Measurements from ENCODE around the gene MYH7B.

MYH7B gene

DNA sequence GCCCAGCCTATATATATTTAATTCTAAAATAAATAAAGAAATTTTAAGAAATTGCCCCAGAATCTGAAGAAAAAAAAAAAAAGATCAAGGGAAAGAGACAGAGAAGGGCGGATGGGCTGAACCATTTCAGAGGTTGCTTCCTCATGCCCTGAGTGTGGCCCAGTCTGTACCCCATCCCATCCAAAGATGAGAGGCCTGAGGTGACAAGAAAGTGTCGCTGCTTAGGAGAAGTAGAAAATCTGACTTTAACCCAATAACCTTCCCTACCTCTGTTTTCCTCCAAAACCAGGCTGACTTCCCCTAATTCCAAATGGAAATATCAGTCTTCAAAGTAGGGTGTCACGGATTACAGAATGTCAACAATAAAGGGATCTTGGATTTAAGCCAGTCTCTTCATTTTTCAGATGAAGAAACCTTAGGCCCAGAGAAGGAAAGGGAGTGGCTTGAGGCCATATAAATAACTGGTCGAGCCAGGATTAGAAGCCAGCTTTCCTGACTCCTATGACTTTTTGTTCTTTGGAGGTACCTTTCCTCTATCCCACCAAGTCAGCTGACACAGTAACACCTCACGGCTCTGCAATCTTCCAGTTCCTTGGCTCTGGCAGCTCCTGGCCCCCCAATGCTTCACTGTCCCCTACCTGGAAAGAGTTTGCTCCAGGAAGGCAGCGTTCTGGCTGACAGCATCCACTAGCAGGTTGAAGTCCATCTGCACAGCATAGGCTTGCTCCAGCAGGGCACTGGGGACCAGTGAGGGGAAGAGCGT, 10.2 kb upstream of the MYH7B start:
- no peak for DNase-seq

DNA sequence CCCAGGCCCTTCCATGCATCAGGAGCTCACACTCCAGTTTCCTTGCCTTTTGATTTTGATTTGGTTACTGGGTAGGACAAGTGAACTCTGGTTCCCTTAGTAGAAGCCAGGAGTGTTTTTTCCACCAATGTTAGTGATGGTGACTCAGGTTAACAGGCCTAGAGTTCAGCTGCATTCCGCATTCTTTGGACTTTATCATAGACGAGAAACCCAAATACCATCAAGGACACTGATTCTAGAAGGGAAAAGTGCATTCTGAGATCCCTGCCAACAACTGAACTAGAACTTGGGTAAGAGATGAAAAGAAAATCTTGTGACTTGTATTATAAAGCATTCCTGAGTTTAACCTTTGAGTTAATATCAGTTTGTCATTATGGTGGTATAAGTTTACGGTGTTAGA, 9.0 kb upstream of the MYH7B start:
- DNase-seq, result no peak

DNA sequence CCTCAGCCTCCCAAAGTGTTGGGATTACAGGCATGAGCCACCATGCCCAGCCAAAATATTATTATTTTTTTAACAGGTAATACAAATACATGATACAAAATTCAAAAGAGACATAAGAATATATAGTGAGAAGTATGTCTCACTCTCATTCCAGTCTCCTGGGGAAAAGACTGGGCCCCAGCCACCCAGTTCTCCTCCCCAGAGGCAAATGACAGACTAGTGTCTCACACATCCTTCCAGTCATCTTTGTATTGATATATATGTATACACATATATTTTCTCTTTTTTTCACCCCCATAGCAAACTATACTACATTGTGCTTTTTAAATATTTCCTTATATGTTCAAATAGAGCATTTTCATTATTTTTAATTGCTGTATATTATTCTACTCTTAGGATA, 8.3 kb upstream of the MYH7B start:
- no peak for DNase-seq

DNA sequence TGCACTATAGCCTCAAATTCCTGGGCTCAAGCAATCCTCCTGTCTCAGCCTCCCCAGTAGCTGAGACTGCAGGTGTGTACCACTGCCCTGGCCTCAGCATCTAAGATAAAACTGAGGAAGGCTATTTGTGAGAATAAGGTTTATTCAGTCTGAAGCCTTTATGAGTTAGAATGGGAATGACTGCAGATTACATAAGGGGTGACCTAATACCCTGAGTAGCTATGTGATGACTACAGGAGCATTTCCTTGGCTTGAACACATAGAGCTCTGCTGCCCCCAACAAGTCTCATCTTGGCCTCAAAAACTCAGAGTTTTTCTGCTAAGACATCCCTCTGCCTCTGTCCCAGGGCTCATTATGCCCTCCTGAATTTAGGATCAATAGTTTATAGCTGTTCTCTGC, 7.6 kb upstream of the MYH7B start:
- DNase-seq, result no peak

DNA sequence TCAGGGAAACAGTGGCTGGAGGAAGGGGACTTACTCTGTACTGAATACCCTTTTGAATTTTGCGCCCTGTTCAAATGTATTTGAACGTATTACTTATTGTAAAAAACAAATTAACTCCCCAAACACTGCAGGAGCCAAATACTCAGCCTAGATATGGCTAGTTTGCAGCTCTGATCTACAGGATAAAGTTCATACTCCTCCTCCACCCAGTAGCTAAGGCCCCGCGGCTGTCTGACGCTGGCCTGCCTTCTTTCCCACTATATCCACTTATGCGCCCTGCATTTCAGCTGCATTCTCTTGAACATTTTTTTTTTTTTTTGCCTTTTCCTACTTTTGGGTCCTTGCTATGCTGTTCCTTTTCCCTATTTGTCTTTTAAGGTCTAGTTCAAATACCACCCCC, 6.5 kb upstream of the MYH7B start:
- no peak for DNase-seq

DNA sequence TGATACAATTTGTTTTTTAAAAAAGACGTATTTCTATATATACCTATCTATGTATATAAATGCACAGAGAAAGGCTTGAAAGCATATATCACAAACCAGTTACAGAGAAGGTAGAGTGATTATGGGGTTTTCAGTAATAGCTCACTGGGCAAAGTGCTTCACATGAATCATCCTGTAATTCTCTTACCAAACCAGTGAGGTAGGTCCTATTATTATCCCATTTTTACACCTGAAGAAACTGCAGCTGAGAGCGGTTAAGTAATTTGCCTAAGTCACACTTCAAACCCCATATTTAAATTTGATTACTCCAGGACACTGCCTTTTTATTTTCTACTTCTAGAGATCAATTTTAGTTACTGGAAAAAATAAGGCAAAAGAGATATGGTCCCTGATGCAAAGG, 4.4 kb upstream of the MYH7B start:
- no peak for DNase-seq

DNA sequence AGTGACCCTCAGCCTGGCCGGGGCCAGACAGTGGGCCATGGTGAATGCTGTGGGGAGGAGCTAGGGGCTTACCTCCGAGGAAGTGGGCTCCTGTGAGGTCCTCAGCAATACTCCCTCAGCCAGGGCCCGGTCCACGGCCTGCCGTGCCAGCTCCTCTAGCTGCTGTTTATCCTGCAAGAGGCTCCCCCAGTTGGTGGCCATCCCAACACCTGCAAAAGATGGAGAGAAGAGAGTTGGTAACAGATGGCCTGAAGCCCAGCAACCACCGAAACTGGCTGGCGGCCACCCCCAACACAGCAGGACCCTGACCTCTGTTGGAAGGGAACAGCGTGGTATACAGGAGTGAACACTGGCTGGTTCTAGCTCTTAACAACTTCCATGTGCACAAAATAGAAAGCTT, 4.0 kb upstream of the MYH7B start:
- DNase-seq, result no peak

DNA sequence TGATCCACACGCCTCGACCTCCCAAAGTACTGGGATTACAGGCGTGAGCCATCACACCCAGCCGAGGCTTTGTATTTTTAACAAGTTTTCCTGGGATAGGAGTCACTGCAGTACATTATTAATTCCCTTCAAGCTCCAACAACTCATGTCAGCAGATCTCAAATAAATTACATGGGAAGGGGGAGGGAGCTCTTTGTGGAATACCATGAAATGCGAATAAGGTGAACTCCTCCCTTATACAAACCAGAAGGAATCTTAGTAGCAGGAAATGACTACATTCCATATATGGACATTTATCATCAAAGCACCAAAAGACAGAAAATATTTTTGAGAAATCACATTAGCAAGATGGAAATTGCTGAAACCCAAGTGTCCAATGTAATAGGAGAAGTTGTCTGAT, 3.0 kb upstream of the MYH7B start:
- no peak for DNase-seq

DNA sequence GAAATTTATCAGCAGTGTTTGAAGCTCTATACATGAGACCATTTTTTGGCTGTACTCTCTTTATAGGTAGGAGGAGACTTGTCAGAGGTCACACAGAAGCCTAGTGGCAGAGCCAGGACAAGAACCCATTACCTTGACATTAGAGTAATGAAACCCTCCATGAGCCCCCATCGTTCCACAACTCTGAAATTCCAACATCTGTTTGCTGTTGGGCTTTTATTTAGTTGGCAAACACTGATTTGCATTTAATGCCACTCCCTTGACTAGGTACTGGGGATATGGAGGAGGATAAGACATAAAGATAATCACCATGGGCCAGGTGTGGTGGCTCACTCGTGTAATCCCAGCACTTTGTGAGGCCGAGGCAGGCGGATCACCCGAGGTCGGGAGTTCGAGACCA, 1.7 kb upstream of the MYH7B start:
- no peak for DNase-seq

DNA sequence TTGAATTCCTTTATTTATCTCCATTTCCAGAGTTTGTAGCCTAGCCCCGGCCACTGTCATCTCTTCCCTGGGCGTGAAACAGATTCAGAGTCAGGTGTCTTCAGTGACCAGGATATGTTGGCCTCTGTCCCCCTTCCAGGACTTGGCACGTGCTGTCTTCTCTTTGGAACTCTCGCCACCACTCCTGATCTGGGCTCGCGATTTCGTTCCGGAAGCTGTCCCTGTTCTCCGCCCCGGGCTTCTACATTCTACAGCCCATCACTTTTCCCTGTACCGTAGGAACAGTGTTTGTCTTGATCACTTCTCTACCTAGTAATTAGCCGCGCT, 801 bp upstream of the MYH7B start:
- DNase-seq, result peak; percentile 32

DNA sequence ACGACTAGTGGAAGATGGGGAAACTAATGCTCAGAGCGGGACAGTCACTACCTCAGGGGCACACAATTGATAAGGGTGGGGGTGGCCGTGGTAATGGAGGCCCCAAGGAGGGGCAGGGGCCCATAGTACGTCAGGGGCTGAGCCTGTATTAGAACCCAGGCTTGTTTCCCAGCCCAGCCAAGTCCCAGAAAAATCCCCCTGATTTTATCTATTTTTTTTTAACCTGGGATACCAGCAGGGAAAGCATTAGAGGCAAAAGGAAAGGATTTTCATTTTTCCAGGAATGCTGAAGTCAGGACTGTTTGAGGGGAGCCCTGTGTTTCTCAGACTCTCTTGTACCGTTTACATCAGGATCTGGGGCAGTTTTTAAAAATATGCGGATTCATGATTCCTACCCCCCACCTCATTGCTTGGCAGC, 382 bp downstream of the MYH7B start:
- no peak for DNase-seq

DNA sequence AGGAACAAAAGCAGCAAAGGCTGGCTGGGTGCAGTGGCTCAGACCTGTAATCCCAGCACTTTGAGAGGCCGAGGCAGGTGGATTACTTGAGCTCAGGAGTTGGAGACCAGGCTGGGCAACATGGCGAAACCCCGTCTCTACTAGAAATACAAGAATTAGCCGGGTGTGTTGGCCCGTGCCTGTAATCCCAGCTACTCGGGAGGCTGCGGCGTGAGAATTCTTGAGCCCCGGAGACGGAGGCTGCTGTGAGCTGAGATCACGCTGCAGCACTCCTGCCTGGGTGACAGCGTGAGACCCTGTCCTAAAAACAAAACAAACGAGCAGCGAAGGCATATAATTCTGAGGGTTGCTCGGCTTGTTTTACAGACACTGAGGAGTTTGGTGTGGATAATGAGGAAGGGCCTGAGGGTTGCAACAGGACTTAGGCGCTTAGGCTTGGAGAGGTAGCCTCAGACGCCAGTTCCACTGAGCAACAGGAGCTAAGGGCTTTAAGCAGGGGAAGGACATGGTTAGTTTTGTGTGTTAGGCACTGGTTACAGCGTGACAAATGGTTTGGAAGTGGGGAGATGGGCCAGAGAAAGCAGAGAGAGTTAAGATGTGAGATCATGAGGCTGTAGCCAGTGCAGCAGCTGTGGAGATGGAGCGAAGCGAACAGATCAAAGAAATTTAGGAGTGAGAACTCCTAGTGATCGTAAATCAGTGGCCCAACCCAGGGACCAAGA, 1.2 kb downstream of the MYH7B start:
- no peak for DNase-seq

DNA sequence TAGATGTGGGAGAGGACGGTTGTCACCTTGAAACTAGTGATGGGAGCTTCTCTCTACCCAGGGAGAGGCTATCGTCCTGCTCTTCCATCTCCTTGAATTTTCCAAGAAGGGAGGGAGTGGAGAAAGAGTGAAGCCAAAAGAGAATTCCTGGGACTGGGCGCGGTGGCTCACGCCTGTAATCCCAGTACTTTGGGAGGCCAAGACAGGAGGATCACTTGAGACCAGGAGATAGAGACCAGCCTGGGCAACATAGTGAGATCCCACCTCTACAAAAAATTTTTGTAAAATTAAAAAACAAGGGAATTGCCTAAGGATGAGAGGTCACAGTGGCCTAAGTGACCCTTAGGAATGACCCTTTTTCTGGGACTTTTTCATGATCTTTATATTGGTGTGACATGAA, 8.8 kb downstream of the MYH7B start:
- no peak for DNase-seq

DNA sequence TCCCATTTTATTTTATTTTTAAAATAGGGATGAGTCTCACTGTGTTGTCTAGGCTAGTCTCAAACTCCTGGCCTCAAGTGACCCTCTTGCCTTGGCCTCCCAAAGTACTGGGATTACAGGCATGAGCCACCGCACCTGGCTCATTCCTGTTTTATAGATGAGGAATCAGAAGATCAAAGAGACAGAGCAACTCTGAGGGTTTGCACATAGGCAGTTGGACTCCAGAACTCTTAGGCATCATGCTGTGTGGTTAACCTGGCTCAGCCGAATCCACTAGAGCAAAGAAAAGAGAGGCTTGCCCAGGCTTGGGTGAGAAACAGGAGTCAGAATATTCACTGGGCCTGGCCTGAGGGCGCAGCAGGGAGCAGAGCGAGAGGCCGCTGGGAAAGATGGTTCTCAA, 9.4 kb downstream of the MYH7B start:
- DNase-seq, result no peak

DNA sequence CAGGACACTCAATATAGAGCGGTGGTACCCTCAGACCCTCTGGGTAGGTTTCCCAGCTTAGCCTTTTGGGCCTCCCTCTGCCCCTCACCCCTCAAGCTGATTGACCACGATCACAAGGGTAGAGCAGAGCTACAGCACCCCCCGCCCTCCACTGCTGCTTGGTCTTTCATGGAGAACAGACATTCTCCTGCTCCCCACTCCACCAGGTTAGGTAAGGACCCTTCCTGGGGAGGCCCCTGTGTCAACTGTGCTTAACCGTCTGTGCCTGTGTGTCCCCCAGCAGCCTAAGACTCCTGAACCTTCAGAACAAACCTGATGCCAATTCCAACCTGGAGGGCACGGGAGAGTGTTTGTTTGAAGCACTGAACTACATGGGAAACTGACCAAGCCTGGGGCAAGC, 11.8 kb downstream of the MYH7B start:
- DNase-seq, result no peak

DNA sequence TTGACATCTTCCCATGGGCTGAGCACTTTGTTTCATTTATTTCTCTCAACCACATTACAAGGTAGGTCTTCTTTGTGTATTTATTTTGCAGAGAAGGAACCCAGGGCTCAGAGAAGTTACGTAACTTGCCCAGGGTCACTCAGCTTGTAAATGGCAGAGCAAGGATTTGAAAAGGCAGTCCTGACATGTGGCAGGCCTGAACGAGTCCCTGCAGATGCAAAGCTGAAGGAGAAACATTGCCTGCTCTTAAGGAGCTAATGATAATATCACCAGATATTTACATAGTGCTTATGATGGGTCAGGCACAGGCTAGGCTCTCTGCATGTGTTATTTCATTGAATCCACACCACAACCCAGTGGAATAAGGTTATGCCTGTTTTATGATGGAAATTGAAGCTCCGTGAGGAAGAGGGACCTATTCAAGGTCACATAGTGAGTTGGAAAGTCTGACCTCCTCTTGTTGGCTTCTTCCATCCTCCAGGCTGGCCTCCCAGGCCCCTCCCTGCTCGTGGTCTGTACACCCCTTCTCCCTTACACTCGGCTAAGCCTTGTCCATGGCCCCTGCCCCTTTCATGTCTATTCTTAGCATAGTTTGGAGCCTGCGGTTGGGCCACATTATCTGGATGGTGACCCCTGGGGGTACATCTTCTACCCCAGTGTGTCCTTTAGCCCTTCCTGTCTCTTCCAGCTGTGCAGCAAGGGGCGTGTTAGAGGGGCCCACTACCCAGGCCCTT, 12.5 kb downstream of the MYH7B start:
- no peak for DNase-seq

DNA sequence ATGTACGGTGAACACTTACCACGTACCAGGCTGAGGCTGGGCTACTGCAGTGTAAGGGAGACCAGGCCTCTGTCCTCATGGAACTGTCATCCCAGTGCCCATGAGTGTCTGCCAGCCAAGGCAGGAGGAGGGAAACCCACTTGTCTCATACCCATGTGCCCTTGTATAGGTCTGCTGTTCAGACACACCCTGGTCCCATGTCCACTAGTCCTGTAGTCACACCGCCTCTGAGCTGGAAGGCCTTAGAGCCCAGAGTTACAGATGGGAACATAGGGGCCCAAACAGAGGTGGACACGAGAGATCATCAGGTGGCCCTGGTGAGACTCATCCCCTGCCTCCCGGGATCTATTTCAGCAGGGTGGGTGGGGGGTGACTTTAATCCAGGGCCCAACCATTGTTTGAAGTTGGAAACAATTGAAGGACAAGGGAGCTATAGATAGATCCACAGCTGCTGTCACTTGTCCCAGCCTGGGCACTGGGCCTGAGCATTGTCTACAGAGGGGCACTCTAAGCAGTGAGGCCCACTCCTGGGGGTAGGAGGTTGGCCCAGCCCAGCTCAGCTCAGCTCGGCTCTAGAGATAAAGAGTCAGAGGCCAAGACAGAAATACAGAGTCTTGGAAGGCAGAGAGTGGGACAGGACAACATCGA, 14.6 kb downstream of the MYH7B start:
- DNase-seq, result no peak

DNA sequence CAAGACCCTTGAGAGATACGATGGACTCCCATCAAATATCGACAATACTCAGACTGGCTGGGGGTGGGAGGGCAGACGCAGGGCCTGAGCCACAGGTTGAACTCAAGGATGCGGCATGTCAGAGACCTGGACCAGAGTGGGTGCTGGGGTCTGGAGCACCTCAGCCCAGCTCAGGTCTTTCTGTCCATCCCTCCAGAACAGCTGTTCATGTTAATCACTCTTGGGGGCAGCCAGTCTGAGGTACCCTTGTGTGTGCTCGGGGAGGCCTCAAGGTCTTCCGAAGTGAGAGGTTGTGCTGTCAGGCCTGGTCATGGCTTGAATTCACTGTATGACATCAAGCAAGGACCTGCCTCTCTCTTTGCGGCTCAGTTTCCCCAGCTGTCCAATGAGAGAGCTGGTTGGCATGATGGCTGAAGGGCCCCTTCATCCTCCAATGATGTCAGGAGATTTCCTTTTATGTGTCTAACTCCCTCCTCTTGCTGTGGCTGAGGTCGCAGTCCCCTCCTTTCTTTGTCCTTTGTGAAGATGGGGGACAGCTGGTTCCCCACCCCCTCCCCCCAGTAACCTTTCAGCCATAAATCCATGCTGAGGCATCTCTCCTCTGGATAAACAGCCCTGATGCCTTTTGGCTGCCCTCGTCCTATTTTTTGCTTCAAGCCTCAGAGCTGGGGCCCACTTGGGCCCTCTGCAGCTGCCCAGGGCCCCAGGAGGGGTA, 15.3 kb downstream of the MYH7B start:
- DNase-seq, result no peak

DNA sequence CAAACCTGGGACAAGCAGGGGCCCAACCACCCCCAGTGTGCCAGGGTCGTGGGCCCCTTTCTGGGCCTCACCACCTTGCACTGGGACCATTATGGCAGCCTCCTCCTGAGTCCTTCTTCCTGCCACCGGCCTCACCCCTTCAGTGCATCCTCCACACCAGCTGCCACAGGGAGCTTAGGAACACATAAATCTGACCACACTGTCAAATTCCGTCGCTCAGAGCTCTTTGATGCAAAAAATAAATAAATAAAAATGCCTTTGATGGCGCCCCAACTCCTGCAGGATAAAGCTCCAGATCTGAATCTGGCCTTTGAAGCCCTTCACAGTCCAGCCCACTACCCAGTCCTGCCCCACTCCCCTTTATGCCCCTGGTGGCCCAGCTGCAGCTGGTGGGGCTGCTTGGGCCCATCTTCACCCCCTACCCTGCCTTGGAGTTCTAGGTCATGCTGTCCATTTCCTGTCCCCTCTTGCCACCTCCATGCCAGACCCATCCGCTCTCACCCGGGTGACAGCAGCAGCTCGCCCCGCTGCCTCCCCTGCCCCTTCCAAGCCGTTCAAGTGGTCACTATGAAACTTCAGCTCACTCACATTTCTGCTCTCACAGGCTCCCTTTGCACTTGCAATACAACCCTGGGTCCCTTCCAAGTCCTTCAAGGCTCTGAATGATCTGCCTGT, 16.0 kb downstream of the MYH7B start:
- no peak for DNase-seq

DNA sequence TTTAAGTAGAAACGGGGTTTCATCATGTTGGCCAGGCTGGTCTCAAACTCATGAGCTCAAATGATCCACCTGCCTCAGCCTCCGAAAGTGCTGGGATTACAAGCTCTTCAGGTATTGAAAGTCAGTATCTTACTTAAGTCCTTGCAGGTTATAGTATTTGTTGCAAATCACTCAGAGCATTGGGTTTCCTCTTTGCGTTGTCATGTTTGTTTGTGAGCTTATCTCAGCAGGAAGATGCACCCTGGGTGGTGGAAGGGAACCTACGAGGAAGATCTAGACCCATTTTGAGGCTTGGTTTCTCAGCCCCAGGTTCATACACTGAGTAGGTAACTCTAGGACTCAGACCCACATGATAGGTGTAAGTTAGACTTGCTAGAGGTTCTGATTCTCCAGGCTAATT, 18.6 kb downstream of the MYH7B start:
- no peak for DNase-seq

DNA sequence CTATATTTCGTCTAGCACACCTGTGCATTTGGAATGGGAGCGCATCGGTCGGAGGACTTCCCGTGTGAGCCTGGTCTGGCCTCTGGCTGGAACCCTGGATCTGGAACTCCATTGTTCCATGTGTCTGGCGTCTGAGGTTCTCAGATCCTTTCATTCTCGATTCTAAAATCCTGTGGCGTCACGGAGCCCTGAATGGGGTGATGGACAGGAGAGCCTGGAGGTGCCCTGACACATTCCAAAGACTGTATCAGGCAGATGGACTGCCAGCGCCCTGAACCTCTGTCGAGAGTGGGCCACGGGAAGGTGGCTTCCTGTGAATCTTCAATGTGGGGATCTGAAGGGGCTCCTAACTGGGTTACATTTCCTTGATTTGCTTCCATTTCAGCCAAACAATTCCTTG, 20.6 kb downstream of the MYH7B start:
- DNase-seq, result no peak

DNA sequence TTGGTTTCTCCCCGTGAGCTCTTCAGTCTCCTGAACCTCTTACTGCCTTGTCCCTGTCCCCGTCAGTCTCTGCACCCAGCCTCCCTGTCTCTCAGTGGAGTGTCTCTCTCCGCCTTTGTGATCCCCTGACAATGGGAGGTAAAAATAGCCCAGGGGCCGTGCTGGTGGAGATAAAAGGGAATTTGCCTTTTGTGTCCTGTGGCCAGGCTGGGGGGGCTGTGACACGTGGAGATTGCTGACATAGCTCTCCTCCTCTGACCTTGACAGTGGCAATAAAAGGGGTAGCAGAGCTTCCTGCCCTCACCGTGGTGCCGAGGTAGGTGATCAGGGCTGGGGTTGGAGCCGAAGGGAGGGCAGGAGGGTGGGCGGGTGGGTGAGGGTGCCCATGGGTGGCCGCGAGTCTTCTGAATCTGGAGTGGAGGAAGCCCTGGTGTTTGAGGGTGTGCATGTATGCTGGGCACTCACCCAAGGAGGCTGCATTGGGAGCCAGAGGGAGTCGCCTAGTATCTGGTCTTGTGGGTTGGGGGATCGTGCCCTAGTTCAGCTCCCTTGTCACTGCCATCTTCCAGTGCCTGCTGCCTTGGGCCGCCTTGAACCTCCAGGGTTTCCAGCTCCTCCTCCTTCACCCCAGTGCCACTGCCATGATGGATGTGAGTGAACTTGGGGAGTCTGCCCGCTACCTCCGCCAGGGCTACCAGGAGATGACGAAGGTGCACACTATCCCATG, 21.9 kb downstream of the MYH7B start:
- DNase-seq, result no peak

All from stimulated activated CD8-positive, alpha-beta memory T cell treated with anti-CD3 and anti-CD28 coated beads, Interleukin-4, amount 100 ng/mL, for 48 hours (primary cell).